GM21360 (cell line): ENCODE results near the gene RBM33.
A peak's percentile ranks its signal among the peaks of the same experiment; 100 is the strongest.
"Not testable (repeated sequence)": the region's sequence is repeated elsewhere in the genome, so short reads cannot be mapped to it uniquely, and the experiment has no call there.

Experiments
- ATAC-seq: cut with Tn5 transposase; IDR thresholded peaks from one replicate; pipeline ENCODE4 v1.9.1; 2021; ENCODE audit warnings: mild to moderate bottlenecking, moderate library complexity; ENCODE audit not compliant: unreplicated experiment

RBM33 gene

GRCh38 chr7:155688237-155688636 is 43.8 kb downstream of the RBM33 start:
- ATAC-seq, result not testable (repeated sequence)

GRCh38 chr7:155690655-155691054 is 46.2 kb downstream of the RBM33 start:
- ATAC-seq, result not testable (repeated sequence)

- ATAC-seq, result no peak
These were observed 47.9 kb downstream of the RBM33 start for GRCh38 chr7:155692317-155692716.

GRCh38 chr7:155693826-155694225 is 49.4 kb downstream of the RBM33 start:
- no peak for ATAC-seq

- ATAC-seq, result no peak
These were observed 50.4 kb downstream of the RBM33 start for GRCh38 chr7:155694851-155695250.

- ATAC-seq, result no peak
These were observed 52.3 kb downstream of the RBM33 start for GRCh38 chr7:155696747-155697146.

GRCh38 chr7:155698633-155699032 is 54.2 kb downstream of the RBM33 start:
- no peak for ATAC-seq

GRCh38 chr7:155699180-155699579 is 54.7 kb downstream of the RBM33 start:
- ATAC-seq, result no peak

GRCh38 chr7:155700847-155701246 is 56.4 kb downstream of the RBM33 start:
- no peak for ATAC-seq

- no peak for ATAC-seq
These were observed 57.6 kb downstream of the RBM33 start for GRCh38 chr7:155701972-155702544.

- ATAC-seq, result no peak
These were observed 58.2 kb downstream of the RBM33 start for GRCh38 chr7:155702616-155703015.

GRCh38 chr7:155705623-155706360 is 61.3 kb downstream of the RBM33 start:
- ATAC-seq, result no peak

- ATAC-seq, result no peak
These were observed 61.9 kb downstream of the RBM33 start for GRCh38 chr7:155706376-155706775.

GRCh38 chr7:155709453-155709852 is 65.0 kb downstream of the RBM33 start:
- no peak for ATAC-seq

GRCh38 chr7:155710031-155710430 is 65.6 kb downstream of the RBM33 start:
- no peak for ATAC-seq

- ATAC-seq, result peak; percentile 84
These were observed 66.1 kb downstream of the RBM33 start for GRCh38 chr7:155710530-155710929.

- ATAC-seq, result no peak
These were observed 66.6 kb downstream of the RBM33 start for GRCh38 chr7:155711081-155711480.

- no peak for ATAC-seq
These were observed 68.9 kb downstream of the RBM33 start for GRCh38 chr7:155713384-155713783.

GRCh38 chr7:155714702-155715101 is 70.2 kb downstream of the RBM33 start:
- ATAC-seq, result no peak

GRCh38 chr7:155715111-155715805 is 70.8 kb downstream of the RBM33 start:
- ATAC-seq, result no peak

- no peak for ATAC-seq
These were observed 72.7 kb downstream of the RBM33 start for GRCh38 chr7:155717010-155717744.
